K562 (cell line): Measurements from ENCODE around the gene PTPN9. TPM values are rescaled to one million over a fixed set of nuclear protein-coding genes. Genes with fewer than 3 reads are reported as not detected.

Experiments
- CBX2 ChIP-seq: fragments of 200-600 bp; sonication (generic); IDR thresholded peaks from one replicate; pipeline ENCODE4 v1.6.1; 2012; ENCODE audit warnings: mild to moderate bottlenecking, low read length, inconsistent platforms; ENCODE audit not compliant: insufficient read depth, poor library complexity, severe bottlenecking
- LCOR ChIP-seq: sonication (generic); formaldehyde crosslinking; IDR thresholded peaks from 2 replicates; pipeline ENCODE4 v1.8.0; 2022; ENCODE audit warnings: mild to moderate bottlenecking, missing genetic modification reagents
- RAD21 ChIP-seq, 2 experiments: fragments of 250-450 bp in 1 of 2; fragments of 450-650 bp in 1 of 2; sonication (Bioruptor Pico) in 1 of 2; formaldehyde crosslinking in 1 of 2; IDR thresholded peaks in 1 of 2; conservative IDR thresholded peaks in 1 of 2; 2 replicates each; pipeline versions ENCODE4 v1.4.0 to v1.8.0; 2020 to 2022; ENCODE audit warnings: mild to moderate bottlenecking in 2 of 2, moderate library complexity in 1 of 2
- SAFB ChIP-seq: fragments of 200-400 bp; formaldehyde crosslinking; IDR thresholded peaks from 2 replicates; pipeline ENCODE4 v1.6.1; 2017; ENCODE audit warnings: low read depth, low read length, borderline replicate concordance
- SIRT6 ChIP-seq: IDR thresholded peaks from one replicate; pipeline ENCODE4 v1.6.1; 2012; ENCODE audit warnings: low read depth, mild to moderate bottlenecking, control low read depth, inconsistent platforms, low read length, moderate library complexity
- SRF ChIP-seq, 2 experiments: fragments of 250-450, 450-650 bp in 1 of 2; sonication (Bioruptor Pico) in 1 of 2; sonication (generic) in 1 of 2; formaldehyde crosslinking; IDR thresholded peaks; 2 replicates each; pipeline versions ENCODE4 v1.5.0 to v1.5.1; 2020 to 2022; ENCODE audit warnings: mild to moderate bottlenecking in 1 of 2, missing genetic modification reagents in 1 of 2
- YY1 ChIP-seq, 3 experiments: IDR thresholded peaks; 2 replicates each; pipeline ENCODE4 v1.6.1; 2011; ENCODE audit warnings: low read length in 2 of 3, mild to moderate bottlenecking in 2 of 3, moderate library complexity in 2 of 3, borderline replicate concordance in 1 of 3, control low read depth in 1 of 3, low read depth in 1 of 3; ENCODE audit not compliant: insufficient read depth in 3 of 3, insufficient replicate concordance in 2 of 3, control insufficient read depth in 1 of 3, insufficient read length in 1 of 3; ENCODE audit errors: extremely low read depth in 1 of 3
- ZFP36 ChIP-seq: fragments of 150-350 bp; IDR thresholded peaks from 2 replicates; pipeline ENCODE4 v1.6.1; 2018; ENCODE audit warnings: low read length, low read depth; ENCODE audit not compliant: partially characterized antibody
- ZSCAN32 ChIP-seq: fragments of 450-650 bp; formaldehyde crosslinking; IDR thresholded peaks from 2 replicates; pipeline ENCODE4 v1.4.0; 2020; ENCODE audit warnings: mild to moderate bottlenecking, moderate library complexity
- polyA plus RNA-seq, 8 experiments: library from polyadenylated mRNA; depleted of rRNA in 4 of 8; stranded (reverse) in 5 of 8; unstranded in 3 of 8; fragments of >200 nt; fragmentation: Nextera tagmentation in 2 of 8; fragmentation: Illumina TruSeq in 1 of 8; extraction: Ambion mirVana in 2 of 8; extraction: Trizol in 1 of 8; gene quantifications; 2 replicates each; pipeline versions ENCODE4 v1.2.1 to v1.2.3, GENCODE V29; 2011 to 2014; ENCODE audit warnings: inconsistent platforms in 1 of 8, missing spikeins in 1 of 8
- total RNA-seq, 7 experiments: library from RNA; depleted of rRNA in 6 of 7; stranded (reverse); fragments of >200 nt in 6 of 7; fragmentation: Illumina TruSeq in 2 of 7; extraction: Trizol in 2 of 7; gene quantifications; 2 replicates each; pipeline versions ENCODE4 v1.2.1 to v1.2.3, GENCODE V29; 2011 to 2021; ENCODE audit warnings: low replicate concordance in 1 of 7
- TF ChIP-seq, protein P1 (sequence below), 2 experiments: fragments of 150-350 bp in 1 of 2; IDR thresholded peaks; 2 replicates each; pipeline ENCODE4 v1.6.1; 2012 to 2016; ENCODE audit warnings: low read depth in 2 of 2, low read length in 2 of 2, mild to moderate bottlenecking in 1 of 2, moderate library complexity in 1 of 2
- TF ChIP-seq, protein P2 (sequence below), 2 experiments: fragments of 450-650 bp; formaldehyde crosslinking in 1 of 2; IDR thresholded peaks; 2 replicates each; pipeline versions ENCODE4 v1.4.0 to v1.6.1; 2014 to 2020; ENCODE audit warnings: mild to moderate bottlenecking in 2 of 2, borderline replicate concordance in 1 of 2, low read depth in 1 of 2

The PTPN9 gene
- total and polyA plus RNA-seq, 9 of the 15 experiments (the other 6 are each of a cell fraction or from before 2014, with no cell fraction given): 5.0 to 24.0 (median 14.2) TPM

DNA sequence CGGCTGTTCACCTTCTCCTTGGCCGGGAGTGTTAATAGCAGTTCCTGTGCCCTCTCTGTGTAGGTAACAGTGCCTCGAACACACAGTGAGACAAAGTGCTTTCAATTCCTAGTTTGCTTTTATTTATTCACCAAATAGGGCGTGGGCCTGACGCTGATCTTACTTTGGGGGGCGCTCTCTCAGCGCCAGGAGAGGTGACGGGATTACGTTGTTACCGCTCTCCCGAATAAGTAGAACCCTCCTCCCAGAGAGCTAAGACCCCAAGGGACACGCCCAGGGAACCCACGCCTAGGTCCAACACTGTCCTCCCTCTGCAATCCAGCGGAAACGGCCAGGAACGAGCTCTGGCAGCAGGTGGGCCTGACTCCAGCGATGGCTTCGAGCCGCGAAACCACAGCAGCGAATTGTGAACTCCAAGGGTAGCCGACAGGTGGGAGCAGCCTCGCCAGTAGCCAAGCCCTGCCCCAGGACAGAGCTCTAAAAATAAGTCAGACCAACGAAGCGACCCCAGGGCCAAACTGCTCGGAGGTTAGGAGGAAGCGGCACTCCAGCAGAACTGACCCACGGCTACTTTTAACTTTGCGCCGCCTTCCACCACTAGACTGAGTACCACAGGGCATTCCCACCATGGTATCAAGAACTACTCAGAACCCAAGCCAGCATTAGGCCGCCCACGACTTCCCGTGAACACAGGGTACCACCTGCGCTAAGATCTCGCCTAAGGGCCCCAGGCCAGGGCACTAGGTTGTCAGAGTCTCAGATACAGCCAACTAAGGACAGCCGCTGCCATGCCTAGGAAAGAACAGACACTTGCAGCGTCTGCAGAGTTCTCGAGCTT lies 126.0 kb downstream of the PTPN9 start (continued):
- TF ChIP-seq ZFP36: peak; percentile 2
- no peak for TF ChIP-seq SIRT6
- TF ChIP-seq ZSCAN32 (CRISPR knock-in tag): 0 out of 2 replicates have a peak, but pooled peaks have one; percentile 9
- TF ChIP-seq RAD21 (CRISPR knock-in tag; conservative IDR thresholded peaks at IDR 0.05 in 1 of 2, IDR thresholded peaks at IDR 0.05 in 1 of 2): peak in 1 of 2 experiments; percentile 20; a peak in 1 of 4 replicates
- no peak for TF ChIP-seq SRF (CRISPR knock-in tag; IDR thresholded peaks at IDR 0.05)
- no peak for TF ChIP-seq LCOR (CRISPR knock-in tag)
- TF ChIP-seq SAFB: no peak
- no peak for TF ChIP-seq CBX2
- TF ChIP-seq, protein P1, sequence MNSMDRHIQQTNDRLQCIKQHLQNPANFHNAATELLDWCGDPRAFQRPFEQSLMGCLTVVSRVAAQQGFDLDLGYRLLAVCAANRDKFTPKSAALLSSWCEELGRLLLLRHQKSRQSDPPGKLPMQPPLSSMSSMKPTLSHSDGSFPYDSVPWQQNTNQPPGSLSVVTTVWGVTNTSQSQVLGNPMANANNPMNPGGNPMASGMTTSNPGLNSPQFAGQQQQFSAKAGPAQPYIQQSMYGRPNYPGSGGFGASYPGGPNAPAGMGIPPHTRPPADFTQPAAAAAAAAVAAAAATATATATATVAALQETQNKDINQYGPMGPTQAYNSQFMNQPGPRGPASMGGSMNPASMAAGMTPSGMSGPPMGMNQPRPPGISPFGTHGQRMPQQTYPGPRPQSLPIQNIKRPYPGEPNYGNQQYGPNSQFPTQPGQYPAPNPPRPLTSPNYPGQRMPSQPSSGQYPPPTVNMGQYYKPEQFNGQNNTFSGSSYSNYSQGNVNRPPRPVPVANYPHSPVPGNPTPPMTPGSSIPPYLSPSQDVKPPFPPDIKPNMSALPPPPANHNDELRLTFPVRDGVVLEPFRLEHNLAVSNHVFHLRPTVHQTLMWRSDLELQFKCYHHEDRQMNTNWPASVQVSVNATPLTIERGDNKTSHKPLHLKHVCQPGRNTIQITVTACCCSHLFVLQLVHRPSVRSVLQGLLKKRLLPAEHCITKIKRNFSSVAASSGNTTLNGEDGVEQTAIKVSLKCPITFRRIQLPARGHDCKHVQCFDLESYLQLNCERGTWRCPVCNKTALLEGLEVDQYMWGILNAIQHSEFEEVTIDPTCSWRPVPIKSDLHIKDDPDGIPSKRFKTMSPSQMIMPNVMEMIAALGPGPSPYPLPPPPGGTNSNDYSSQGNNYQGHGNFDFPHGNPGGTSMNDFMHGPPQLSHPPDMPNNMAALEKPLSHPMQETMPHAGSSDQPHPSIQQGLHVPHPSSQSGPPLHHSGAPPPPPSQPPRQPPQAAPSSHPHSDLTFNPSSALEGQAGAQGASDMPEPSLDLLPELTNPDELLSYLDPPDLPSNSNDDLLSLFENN (IDR thresholded peaks at IDR 0.05; ENCODE audit: low read depth in 2 of 2, low read length in 2 of 2): peak in 1 of 2 experiments; percentile 10; a peak in 1 of 4 replicates
- TF ChIP-seq, protein P2, sequence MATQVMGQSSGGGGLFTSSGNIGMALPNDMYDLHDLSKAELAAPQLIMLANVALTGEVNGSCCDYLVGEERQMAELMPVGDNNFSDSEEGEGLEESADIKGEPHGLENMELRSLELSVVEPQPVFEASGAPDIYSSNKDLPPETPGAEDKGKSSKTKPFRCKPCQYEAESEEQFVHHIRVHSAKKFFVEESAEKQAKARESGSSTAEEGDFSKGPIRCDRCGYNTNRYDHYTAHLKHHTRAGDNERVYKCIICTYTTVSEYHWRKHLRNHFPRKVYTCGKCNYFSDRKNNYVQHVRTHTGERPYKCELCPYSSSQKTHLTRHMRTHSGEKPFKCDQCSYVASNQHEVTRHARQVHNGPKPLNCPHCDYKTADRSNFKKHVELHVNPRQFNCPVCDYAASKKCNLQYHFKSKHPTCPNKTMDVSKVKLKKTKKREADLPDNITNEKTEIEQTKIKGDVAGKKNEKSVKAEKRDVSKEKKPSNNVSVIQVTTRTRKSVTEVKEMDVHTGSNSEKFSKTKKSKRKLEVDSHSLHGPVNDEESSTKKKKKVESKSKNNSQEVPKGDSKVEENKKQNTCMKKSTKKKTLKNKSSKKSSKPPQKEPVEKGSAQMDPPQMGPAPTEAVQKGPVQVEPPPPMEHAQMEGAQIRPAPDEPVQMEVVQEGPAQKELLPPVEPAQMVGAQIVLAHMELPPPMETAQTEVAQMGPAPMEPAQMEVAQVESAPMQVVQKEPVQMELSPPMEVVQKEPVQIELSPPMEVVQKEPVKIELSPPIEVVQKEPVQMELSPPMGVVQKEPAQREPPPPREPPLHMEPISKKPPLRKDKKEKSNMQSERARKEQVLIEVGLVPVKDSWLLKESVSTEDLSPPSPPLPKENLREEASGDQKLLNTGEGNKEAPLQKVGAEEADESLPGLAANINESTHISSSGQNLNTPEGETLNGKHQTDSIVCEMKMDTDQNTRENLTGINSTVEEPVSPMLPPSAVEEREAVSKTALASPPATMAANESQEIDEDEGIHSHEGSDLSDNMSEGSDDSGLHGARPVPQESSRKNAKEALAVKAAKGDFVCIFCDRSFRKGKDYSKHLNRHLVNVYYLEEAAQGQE (IDR thresholded peaks at IDR 0.05; ENCODE audit: borderline replicate concordance): no peak
- TF ChIP-seq, protein P2 (CRISPR knock-in tag; IDR thresholded peaks at IDR 0.05; ENCODE audit: low read depth): no peak
- no peak for TF ChIP-seq YY1 (IDR thresholded peaks at IDR 0.05; ENCODE audit: borderline replicate concordance in 1 of 3, control insufficient read depth in 1 of 3, extremely low read depth in 1 of 3, insufficient read depth in 3 of 3, insufficient read length in 1 of 3, insufficient replicate concordance in 2 of 3, low read depth in 1 of 3, low read length in 2 of 3)
